T-cell (primary cell): ENCODE data around the gene NDST1. TPM values are rescaled to one million over a fixed set of nuclear protein-coding genes. Genes with fewer than 3 reads are reported as not detected.

ENCODE experiments used
- ATAC-seq, 4 experiments: fragments of 200-7000 bp in 3 of 4; fragments of 150-1000 bp in 1 of 4; cut with Tn5 transposase; replicated peaks in 1 of 4; 1 replicate in 3 of 4; 2 replicates in 1 of 4; pipeline ENCODE4 v1.10.0; 2021; ENCODE audit warnings: moderate library complexity in 3 of 4, mild to moderate bottlenecking in 2 of 4, moderate number of reproducible peaks in 1 of 4
- CTCF ChIA-PET, 2 donors: fragments of 300-600 bp; sonication (Branson Sonifier 250); formaldehyde crosslinking; loops; one replicate each; lab custom pipeline; 2022; ENCODE audit warnings: antibody characterized with exemption in 2 of 2; lab: Charles Lee
- POLR2A ChIA-PET, 2 donors: fragments of 300-600 bp; sonication (Branson Sonifier 250); formaldehyde crosslinking; loops; one replicate each; lab custom pipeline; 2022; ENCODE audit warnings: antibody characterized with exemption in 2 of 2; lab: Charles Lee
- DNase-seq, 35 experiments: peaks; one replicate each; pipeline versions ENCODE4 v3.0.0 to v3.0.0-alpha.2; 2013 to 2023
- H3K27ac ChIP-seq: one replicate; pipeline ENCODE4 v1.5.1; 2013; ENCODE audit warnings: low read length
- H3K27me3 ChIP-seq, 2 experiments: replicated peaks in 1 of 2; 1 replicate in 1 of 2; 2 replicates in 1 of 2; pipeline versions ENCODE4 v1.6.1 to v1.7.0; 2013; ENCODE audit warnings: low read length in 1 of 2, mixed read lengths in 1 of 2; ENCODE audit not compliant: control insufficient read depth in 2 of 2, insufficient read depth in 2 of 2; ENCODE audit errors: extremely low read depth in 1 of 2
- H3K36me3 ChIP-seq, 2 donors: 1 replicate in 1 of 2; 2 replicates in 1 of 2; pipeline versions ENCODE4 v1.6.1 to v1.7.0; 2013; ENCODE audit warnings: low read length in 1 of 2; ENCODE audit not compliant: control insufficient read depth in 2 of 2, insufficient read depth in 1 of 2; ENCODE audit errors: extremely low read depth in 1 of 2
- H3K4me1 ChIP-seq, 2 experiments: 1 replicate in 1 of 2; 2 replicates in 1 of 2; pipeline versions ENCODE4 v1.6.1 to v1.7.0; 2013; ENCODE audit warnings: low read length in 2 of 2, mixed read lengths in 1 of 2; ENCODE audit not compliant: insufficient read depth in 2 of 2, control insufficient read depth in 1 of 2; ENCODE audit errors: extremely low read depth in 1 of 2
- H3K4me3 ChIP-seq, 2 donors: 1 replicate in 1 of 2; 2 replicates in 1 of 2; pipeline versions ENCODE4 v1.5.1 to v1.7.0; 2013; ENCODE audit warnings: mild to moderate bottlenecking in 2 of 2, low read length in 1 of 2, moderate library complexity in 1 of 2; ENCODE audit not compliant: control insufficient read depth in 1 of 2; ENCODE audit errors: extremely low read depth in 1 of 2
- H3K9me3 ChIP-seq: 2 replicates; pipeline ENCODE4 v1.7.0; 2013
- H3K27ac Mint-ChIP-seq, 2 donors: one replicate each; pipeline ENCODE4 v1.8.0; 2020 to 2021; ENCODE audit warnings: mild to moderate bottlenecking in 2 of 2, mixed read lengths in 2 of 2
- H3K27me3 Mint-ChIP-seq, 2 donors: one replicate each; pipeline ENCODE4 v1.8.0; 2021 to 2022; ENCODE audit warnings: mixed read lengths in 2 of 2
- H3K36me3 Mint-ChIP-seq: one replicate; pipeline ENCODE4 v1.8.0; 2021; ENCODE audit warnings: mixed read lengths
- H3K4me1 Mint-ChIP-seq, 3 donors: one replicate each; pipeline ENCODE4 v1.8.0; 2020 to 2022; ENCODE audit warnings: mixed read lengths in 3 of 3, mild to moderate bottlenecking in 1 of 3
- H3K4me3 Mint-ChIP-seq, 3 donors: one replicate each; pipeline ENCODE4 v1.8.0; 2020 to 2022; ENCODE audit warnings: mild to moderate bottlenecking in 3 of 3, mixed read lengths in 3 of 3, moderate library complexity in 3 of 3
- H3K9me3 Mint-ChIP-seq, 3 donors: one replicate each; pipeline ENCODE4 v1.8.0; 2020 to 2022; ENCODE audit warnings: mixed read lengths in 3 of 3
- WGBS: methylation state at CpG from one replicate; pipeline ENCODE4 v1.1.5; 2013; ENCODE audit warnings: missing lambda C conversion rate; ENCODE audit not compliant: insufficient coverage; 5-methylcytosine and 5-hydroxymethylcytosine counted together
- total RNA-seq, 35 experiments: library from RNA in 6 of 35; stranded (reverse) in 6 of 35; fragments of 120-200 nt in 1 of 35; gene quantifications; one replicate each; pipeline versions ENCODE4 v1.2.1 to v1.2.4 and lab custom pipeline; 2013 to 2026

NDST1 gene
- total RNA-seq, 5 donors from 2014 or later (not counting 1 experiment from before 2014, with no cell fraction given), result 0.83 to 2.0 (median 1.2) TPM

DNA sequence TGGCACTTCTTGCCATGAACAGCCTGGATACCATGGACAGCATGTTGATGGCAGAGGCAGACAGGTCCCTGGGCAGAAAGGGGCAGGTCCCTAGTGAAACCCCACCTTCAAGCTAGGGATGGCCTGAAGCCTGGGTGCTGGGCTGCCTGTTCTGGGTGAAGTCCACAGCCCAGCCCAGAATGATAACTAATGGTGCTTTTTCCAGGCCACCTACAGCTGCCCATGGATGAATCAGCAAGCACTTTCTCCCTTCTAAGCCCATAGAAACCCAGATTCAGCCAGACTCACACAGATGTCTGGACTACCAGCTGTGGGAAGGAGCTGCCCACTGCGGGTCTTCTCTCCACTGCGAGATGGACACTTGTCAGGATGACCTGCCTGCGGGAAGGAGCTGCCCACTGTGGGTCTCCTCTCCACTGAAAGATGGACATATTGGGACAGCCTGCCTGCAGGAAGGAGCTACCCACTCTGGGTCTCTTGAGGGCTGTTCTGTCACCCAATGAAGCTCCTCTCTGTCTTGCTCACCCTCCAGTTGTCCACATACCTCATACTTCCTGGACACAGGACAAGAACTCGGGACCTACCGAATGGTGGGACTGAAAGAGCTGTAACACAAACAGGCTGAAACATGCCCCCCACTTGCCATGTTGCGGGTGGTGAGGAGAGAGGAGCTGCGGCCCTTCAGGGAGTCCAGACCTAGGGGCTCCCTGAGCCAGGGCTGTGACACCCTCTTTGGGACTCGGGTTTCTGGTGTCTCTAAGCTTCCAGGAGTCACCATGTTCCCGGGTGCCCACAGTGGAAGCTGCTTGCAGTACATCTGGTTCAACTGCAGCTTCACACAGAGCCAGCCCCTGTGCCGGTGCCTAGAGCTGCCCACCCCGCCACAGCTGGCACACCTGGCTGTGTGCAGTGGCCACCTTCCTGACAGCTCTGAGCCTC, 71.8 kb downstream of the NDST1 start:
- Mint-ChIP-seq H3K4me3 (no peak overlapping the region), H3K27ac (no peak overlapping the region), H3K36me3 (no peaks in the 10 kb centered on the region), H3K9me3 (no peaks in the 10 kb centered on the region), H3K27me3 (peaks cover 6 to 11% of the 10 kb centered on the region in 2 donors), H3K4me1 (no peaks in the 10 kb centered on the region)
- no peak for ATAC-seq
- no peak overlapping the region for H3K4me3 ChIP-seq
- no peak overlapping the region for H3K27ac ChIP-seq
- no peaks in the 10 kb centered on the region for H3K36me3 ChIP-seq
- POLR2A ChIA-PET, result no interaction called here
- no peak for DNase-seq
- no peaks in the 10 kb centered on the region for H3K4me1 ChIP-seq
- no peaks in the 10 kb centered on the region for H3K9me3 ChIP-seq
- 83% methylated on average over 8 of the region's 11 CpGs for WGBS
- H3K27me3 ChIP-seq, result peaks cover 0 to 30% of the 10 kb centered on the region in 2 experiments
- CTCF ChIA-PET, result no interaction called here

DNA sequence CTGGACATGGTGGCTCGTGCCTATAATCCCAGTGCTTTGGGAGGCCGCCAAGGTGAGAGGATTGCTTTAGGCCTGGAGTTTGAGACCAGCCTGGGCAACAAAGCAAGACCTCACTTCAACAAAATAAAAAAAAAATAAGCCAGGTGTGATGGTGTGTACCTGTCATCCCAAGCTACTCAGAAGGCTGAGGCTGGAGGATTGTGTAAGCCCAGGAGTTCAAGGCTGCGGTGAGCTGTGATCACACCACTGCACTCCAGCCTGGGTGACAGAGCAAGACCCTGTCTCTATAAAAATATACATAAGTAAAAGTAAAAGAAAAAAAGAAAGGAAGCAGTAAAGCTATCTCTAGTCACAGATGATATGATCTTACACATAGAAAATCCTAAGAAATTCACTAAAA, 73.0 kb downstream of the NDST1 start:
- H3K9me3 ChIP-seq, result no peaks in the 10 kb centered on the region
- no peak overlapping the region for H3K27ac ChIP-seq
- CTCF ChIA-PET, result no interaction called here
- no peak overlapping the region for H3K4me3 ChIP-seq
- no peak for DNase-seq
- no peaks in the 10 kb centered on the region for H3K36me3 ChIP-seq
- H3K4me1 ChIP-seq, result no peaks in the 10 kb centered on the region
- H3K27ac Mint-ChIP-seq, result no peak overlapping the region
- POLR2A ChIA-PET, result no interaction called here
- ATAC-seq, result no peak
- no CpG with 5 or more reads among the region's 3 CpGs for WGBS
- H3K36me3 Mint-ChIP-seq, result no peaks in the 10 kb centered on the region
- H3K4me1 Mint-ChIP-seq, result no peaks in the 10 kb centered on the region
- peaks cover 0 to 22% of the 10 kb centered on the region in 2 experiments for H3K27me3 ChIP-seq
- H3K27me3 Mint-ChIP-seq, result peaks cover 6 to 11% of the 10 kb centered on the region in 2 donors
- no peaks in the 10 kb centered on the region for H3K9me3 Mint-ChIP-seq
- no peak overlapping the region for H3K4me3 Mint-ChIP-seq

DNA sequence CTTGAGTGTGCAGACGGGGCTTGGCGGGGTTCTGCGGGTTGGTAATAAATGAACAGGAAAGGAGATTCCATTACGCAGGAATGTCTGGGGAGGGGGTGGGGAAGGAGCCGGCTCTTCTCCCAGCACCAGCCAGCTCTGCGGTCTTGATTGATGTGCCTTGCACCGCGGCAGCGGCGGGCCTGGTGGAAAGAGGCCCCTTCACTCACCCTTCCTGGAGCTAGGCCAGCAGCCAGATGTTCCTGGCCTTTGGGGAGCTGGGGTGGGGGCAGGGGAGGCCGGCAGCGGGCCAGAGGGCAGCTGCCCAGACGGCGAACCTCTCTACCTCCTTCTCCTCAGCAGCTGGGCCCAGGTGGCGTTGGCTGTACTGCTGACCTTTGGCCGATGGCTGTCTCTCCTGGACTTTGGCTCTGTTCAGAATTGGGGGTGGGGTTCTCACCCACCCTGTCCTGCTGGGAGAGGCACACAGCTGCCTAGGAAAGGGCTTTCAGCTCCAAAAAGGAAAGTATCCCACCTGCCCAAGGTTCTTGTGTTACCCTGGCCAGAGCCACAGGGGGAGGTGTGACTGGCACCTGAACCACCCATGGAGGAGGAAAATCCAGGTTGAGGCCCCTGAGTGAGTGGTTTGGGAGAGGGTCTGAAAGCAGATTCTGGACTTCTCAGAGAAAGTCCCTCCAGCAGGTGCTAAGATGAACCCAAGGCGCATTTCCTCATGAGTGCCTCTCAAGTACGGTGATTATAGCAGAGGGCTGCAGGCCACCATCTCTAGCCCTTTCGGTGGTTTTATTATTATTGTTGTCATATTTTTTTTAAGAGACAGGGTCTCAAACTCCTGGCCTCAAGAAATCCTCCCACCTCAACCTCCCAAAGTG, 74.5 kb downstream of the NDST1 start:
- H3K9me3 Mint-ChIP-seq, result no peaks in the 10 kb centered on the region
- ATAC-seq (no peak), DNase-seq (no peak)
- no peak overlapping the region for H3K27ac Mint-ChIP-seq
- no peaks in the 10 kb centered on the region for H3K4me1 Mint-ChIP-seq
- WGBS, result no CpG with 5 or more reads among the region's 19 CpGs
- H3K36me3 Mint-ChIP-seq, result no peaks in the 10 kb centered on the region
- Histone ChIP-seq H3K36me3 (no peaks in the 10 kb centered on the region), H3K27ac (no peak overlapping the region), H3K9me3 (no peaks in the 10 kb centered on the region), H3K4me3 (no peak overlapping the region), H3K27me3 (peaks cover 0 to 22% of the 10 kb centered on the region in 2 experiments), H3K4me1 (no peaks in the 10 kb centered on the region)
- POLR2A ChIA-PET, result no interaction called here
- no peak overlapping the region for H3K4me3 Mint-ChIP-seq
- H3K27me3 Mint-ChIP-seq, result peaks cover 6 to 11% of the 10 kb centered on the region in 2 donors
- CTCF ChIA-PET, result no interaction called here

DNA sequence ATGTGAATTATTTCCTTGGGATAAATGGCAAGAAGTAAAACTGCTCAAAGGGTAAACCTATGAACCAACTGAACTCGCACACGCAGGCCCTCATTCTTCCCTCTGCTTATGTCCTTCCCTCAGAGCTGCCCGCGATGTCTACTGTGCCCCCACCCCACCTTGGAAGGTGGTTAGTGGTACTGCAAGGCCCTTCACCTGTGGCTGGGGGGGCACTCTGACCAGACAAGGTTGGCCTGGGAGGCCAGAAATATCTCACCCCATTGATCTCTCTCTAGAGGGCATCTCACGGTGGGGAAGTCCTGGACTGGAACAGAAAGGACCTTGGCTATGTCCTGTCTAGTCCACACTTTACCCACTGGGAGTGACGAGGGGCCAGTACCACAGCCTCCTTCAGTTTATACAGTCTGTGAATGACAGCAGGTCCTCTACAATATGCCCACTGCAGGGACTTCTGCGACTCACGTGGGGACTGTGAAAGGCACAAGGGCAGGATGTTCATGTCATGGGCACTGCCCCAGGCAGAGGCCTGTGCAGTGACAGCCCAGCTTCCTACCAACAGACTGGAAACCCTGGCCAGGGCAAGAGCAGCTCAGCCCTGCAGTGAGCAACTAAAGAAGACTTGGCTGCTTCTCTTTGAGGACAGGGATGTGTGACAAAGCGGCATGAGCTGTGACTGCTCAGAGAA, 75.8 kb downstream of the NDST1 start:
- no peak overlapping the region for H3K4me3 Mint-ChIP-seq
- ChIA-PET CTCF (interaction anchor here in 1 of 2 donors (0.8 kb wide), 1 partner anchor 23 kb away, joined by 8 read pairs; no protein-coding TSS in a partner anchor), POLR2A (no interaction called here)
- no peaks in the 10 kb centered on the region for H3K4me1 Mint-ChIP-seq
- no peaks in the 10 kb centered on the region for H3K9me3 Mint-ChIP-seq
- no peak overlapping the region for H3K27ac Mint-ChIP-seq
- ATAC-seq (no peak), DNase-seq (no peak)
- Histone ChIP-seq H3K27me3 (peaks cover 0 to 29% of the 10 kb centered on the region in 2 experiments), H3K9me3 (no peaks in the 10 kb centered on the region), H3K36me3 (no peaks in the 10 kb centered on the region), H3K4me1 (no peaks in the 10 kb centered on the region), H3K4me3 (no peak overlapping the region), H3K27ac (no peak overlapping the region)
- H3K27me3 Mint-ChIP-seq, result peaks cover 6 to 11% of the 10 kb centered on the region in 2 donors
- 79% methylated on average over 4 of the region's 9 CpGs for WGBS
- H3K36me3 Mint-ChIP-seq, result no peaks in the 10 kb centered on the region

DNA sequence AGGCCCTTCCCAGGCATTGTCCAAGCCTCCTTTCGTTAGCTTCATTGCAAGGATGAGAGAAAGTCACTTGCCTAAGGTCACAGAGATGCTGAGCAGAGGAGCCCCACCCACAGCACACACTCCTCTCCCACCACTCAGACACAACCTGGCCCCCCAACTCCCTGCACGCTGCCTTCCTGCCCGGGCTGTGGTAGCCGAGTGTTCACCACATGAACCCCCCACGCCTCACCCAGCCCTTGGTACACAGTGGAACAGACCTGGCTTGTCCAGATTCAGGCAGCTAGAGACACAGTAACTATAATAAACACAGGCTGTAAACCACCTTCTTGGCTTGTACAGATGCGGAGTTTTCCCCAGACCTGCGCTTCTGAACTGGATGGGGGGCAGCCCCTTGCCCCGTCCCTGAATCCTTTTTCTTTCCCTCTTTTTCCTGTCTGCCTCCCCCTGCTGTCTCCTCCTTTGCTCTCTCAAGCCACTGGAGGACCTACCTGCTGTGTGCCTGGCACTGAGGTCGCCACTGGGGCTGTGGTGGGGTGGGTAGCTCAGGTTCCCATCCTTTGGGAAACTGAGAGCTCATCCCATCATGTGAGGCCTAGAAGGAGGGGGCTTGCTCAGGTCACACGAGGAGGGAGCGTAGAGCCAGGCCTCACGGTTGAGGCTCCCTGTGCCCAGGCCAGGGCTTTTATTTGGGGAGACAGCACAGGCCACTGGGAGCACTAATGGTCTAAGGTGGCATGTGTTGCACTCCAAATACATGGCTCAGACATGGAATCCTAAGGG, 76.8 kb downstream of the NDST1 start:
- Histone ChIP-seq H3K9me3 (no peaks in the 10 kb centered on the region), H3K4me3 (no peak overlapping the region), H3K27me3 (peaks cover 0 to 23% of the 10 kb centered on the region in 2 experiments), H3K27ac (no peak overlapping the region), H3K4me1 (no peaks in the 10 kb centered on the region), H3K36me3 (no peaks in the 10 kb centered on the region)
- Mint-ChIP-seq H3K9me3 (no peaks in the 10 kb centered on the region), H3K4me1 (no peaks in the 10 kb centered on the region), H3K27ac (no peak overlapping the region), H3K4me3 (no peak overlapping the region), H3K27me3 (peaks cover 10 to 11% of the 10 kb centered on the region in 2 donors), H3K36me3 (no peaks in the 10 kb centered on the region)
- POLR2A ChIA-PET, result no interaction called here
- CTCF ChIA-PET, result no interaction called here
- ATAC-seq (no peak), DNase-seq (no peak)
- 76% methylated on average over 8 of the region's 12 CpGs for WGBS
